NOMO-1 treated with dmso at 0.1 percent for 144 hours (cell line): ENCODE results near the gene TNFAIP8L1.
"Not testable (repeated sequence)": the region's sequence is repeated elsewhere in the genome, so short reads cannot be mapped to it uniquely, and the experiment has no call there.

Experiments
- DNase-seq: peaks from one replicate; lab custom pipeline; 2025; ENCODE audit not compliant: unreplicated experiment; lab: John Stamatoyannopoulos, UW

Gene TNFAIP8L1

DNA sequence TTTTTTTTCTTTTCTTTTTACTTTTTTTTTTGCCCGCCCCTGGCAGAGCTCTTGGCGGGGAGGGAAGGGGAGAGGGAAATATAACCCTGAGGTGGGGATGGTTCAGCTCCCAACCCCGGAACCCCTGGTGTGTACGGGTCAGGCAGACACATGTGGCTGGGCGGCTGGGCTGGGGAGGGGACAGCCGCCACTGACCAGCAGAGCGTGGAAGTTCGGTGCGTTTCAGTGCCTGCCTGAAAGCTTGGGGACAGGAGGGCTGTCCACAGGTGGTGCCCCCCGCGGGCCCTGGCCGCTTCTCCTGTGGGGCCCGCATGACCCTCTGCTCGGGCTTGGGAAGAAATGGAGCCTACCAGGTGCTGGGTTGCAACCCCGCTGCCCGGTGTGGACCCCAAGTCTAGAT is 36.0 kb downstream of the TNFAIP8L1 start:
- DNase-seq: no peak

DNA sequence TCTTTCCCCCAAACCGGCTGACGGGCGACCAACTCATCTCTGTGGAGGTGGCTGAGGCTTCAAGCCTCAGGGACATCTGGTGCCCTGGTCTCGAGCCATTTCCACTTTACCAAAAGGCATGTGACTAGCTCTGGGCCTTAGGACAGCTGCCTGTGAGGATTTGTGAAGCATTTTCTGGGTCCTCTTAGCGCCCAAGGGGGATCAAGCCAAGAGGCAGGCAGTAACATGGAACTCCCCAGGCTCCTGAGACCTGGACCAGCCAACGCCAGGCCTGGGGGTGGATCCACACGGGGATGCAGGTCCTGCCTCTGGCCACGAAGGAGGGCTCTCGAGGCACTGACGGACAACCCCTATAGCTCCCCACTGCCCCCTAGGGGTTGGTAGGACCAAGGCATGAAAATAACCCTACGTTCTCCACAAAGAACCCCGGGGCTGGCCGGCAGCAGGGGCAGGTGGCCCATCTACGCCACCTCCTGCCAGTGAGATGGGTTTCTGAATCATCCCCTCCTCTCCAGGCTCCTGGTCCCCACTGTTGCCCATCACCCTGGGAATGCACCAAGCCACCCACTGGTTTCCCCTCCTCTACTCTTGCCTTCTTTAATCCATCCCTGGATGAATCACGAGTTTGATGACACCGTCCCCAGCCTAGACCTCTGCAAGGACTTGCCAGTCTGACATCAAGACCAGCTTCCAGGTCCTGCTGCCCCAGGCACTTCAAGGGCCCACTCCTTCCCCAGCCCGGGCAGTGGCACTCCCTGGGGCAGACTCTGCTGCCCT is 37.8 kb downstream of the TNFAIP8L1 start:
- no peak for DNase-seq

DNA sequence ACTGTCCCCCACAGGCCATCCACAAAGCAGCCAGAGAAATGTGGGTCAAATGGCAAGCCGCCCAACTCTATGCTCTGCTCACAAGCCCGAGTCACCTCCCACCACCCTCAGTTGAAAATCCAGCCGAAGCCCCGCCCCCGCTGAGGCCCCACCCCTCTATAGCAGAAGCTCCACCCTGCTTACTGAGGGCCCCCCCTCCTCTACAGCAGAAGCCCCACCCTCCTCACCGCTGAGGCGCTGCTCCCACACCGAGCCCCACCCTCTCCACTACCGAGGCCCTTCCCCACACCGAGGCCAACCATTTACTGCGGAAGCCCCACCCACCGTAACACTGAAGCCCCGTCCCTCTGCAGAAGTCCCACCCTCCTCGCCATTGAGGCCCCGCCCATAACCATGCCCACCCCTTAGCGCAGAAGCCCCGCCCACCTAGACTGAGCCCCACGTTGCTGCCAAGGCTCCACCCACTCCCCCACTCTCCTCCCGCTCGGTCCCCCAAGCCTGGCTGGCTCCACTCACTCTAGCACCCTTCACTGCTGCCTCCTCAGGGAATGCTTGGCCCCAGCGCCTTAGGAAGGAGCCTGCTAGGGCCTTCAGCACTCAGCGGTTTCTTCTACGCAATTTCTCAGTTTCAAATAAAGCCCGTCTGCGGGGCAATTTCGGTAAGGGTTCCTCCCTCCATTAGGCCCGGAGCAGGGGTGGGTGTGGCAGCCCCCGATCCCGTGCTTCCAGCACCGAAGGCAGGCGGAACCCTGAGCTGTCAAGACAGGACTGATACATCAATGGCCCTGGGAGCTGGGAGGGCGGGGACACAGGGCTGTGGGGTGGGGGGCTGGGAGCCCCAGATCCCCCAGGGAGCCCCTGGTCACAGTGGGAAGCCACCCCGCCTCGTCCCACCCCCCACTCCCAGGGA is 39.8 kb downstream of the TNFAIP8L1 start:
- DNase-seq: no peak

GRCh38 chr19:4680021-4680420 is 40.7 kb downstream of the TNFAIP8L1 start:
- not testable (repeated sequence) for DNase-seq

DNA sequence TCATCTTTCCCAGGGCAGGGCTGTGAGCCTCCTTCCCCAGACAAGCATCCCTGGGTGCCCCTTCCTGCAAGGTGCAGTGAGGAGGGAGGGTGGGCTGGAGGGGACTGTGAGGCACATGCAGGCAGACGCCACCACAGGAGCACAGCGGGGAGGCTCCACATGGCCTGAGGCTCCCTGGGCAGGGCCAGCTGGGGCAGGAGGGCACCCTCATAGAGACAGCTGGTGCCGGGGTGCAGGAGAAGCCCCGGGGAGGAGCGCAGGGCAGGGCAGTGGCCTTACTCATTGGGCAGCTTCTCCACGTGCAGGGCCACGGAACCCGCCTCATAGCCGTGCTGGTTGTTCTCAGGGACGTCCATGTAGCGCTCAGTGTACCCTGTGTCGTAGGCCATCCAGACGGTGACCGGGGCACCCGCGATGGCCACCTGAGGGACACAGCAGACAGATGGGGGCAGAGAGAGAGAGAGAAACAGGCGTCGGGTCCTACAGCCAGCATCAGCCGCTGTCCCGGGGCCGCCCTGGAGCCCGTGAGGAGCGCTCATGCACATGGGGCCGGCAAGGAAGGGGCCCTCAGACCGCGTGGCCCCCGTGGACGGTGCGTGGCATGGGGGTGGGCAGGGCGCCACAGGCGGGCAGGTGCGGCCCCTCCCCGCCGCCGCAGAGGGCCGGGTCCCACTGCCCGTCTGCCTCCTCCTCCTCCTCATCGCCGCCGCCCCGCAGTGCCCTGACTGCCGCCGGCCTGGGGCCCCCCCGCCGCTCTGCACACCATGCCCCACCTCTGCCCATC is 43.3 kb downstream of the TNFAIP8L1 start:
- no peak for DNase-seq

DNA sequence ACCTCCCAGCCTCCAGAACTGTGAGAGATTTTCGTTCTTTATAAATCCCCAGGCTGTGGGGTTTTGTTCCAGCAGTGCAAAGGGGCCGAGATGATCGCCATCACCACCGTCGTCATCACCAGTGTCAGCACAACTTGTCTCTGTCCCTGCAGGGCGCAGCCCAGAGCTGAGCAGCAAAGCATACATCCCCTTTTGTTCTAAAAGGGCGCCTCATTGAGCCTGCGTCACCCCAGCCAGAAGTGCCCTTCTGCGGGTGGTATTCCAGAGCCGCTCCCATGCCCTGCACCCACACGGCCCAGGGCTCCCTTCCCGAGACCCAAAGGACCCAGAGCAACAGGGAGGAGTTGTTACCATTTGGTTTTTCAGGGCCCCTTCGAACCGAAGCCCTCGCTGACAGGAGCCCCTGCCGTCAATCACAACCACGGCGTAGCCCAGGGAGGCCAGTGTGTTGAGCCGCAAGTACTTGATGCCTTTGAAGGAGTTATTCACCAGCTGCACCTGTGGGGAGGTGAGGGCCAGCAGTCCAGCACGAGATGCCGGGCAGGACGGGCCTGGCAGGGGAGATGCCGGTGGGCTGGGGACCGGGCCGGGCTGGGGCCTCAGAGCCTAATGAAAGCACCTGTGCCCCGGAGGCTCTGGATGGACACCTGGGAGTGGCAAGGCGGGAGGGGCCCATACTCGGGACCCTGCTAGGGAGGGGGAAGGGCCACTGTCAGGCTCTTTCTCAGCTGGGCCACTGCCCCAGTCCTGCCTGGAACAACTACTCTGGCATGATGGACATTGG is 45.2 kb downstream of the TNFAIP8L1 start:
- DNase-seq: no peak

DNA sequence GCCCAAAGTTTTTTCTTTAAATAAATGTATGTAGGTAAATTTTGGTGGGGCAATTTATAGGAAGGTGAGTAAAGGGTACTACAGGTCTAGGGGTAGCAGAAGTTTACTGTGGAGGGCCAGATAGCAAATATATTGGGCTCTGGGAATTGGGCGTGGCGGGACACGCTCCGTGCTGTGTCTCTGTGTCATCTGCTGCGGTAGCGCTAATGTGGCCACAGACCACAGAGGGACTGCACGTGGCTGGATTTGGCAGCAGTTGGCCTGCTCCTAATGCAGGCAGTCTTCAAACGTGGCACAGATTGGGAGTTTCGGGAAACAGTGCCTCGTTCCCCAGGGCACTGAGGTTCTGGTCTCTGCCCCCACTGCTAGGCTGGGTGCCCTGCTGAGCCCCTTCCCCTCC is 47.4 kb downstream of the TNFAIP8L1 start:
- no peak for DNase-seq

GRCh38 chr19:4687396-4687795 is 48.1 kb downstream of the TNFAIP8L1 start:
- no peak for DNase-seq

GRCh38 chr19:4688587-4688986 is 49.3 kb downstream of the TNFAIP8L1 start:
- no peak for DNase-seq

GRCh38 chr19:4689403-4689802 is 50.1 kb downstream of the TNFAIP8L1 start:
- no peak for DNase-seq

DNA sequence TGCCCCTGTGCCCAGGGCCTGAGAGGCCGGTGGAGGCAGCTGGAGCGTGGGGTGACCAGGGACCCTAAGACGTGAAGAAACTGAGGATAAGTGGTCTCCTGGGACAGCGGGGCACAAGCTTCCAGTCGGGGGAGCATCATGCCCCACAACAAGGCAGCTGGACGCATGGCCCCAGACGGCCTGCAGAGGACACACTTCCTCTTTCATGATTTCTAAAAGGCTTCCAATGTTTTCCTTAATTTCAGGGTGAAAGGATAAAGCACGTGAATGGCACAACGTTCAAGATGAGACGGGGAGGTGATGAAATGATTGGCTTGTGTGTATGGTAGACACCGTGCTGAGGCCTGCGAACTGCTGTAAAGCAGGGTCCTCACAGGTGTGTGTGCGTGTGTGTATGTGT is 51.0 kb downstream of the TNFAIP8L1 start:
- no peak for DNase-seq

- no peak for DNase-seq
Observed at GRCh38 chr19:4691373-4691772, 52.1 kb downstream of the TNFAIP8L1 start.

DNA sequence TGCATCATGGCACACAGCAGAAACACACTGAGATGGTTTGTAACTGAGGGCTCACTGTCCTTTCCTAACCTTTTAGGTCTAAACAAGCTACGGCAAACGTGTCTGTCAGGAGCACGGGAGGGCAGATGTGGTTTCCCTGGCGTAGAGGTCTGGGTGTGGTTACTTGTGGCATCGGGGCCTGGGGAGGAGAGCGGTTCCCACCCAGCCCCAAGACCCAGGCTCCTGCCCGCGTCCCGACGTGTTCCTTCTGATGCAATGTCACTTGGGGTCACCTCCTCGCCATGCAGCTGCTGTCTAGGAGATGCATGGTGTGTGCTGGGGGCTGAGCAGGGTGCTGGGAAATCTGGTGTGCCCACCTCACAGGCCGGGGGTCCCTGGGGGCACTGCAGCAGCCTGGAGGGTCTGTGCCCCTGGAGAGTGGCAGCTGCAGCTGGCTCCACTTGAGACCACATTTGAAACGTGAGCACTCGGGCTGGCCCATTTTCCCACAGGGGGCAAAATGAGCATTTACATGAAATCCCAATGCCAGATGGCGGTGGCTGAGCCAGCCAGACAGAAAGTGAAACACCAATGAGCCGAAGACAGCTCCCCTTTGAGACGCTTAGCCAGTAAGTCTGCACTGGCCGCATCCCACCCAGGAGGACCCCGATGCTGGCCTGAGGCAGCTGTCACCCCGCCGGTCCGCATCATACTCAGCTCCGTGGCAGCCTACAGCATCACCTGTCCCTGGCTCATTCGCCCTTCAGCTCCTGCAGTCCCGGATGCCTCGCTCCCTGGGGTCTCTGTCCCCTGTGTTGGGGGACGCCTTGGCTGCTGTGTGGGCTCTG is 53.1 kb downstream of the TNFAIP8L1 start:
- no peak for DNase-seq

- DNase-seq: no peak
Observed at GRCh38 chr19:4693078-4693350, 53.7 kb downstream of the TNFAIP8L1 start.

DNA sequence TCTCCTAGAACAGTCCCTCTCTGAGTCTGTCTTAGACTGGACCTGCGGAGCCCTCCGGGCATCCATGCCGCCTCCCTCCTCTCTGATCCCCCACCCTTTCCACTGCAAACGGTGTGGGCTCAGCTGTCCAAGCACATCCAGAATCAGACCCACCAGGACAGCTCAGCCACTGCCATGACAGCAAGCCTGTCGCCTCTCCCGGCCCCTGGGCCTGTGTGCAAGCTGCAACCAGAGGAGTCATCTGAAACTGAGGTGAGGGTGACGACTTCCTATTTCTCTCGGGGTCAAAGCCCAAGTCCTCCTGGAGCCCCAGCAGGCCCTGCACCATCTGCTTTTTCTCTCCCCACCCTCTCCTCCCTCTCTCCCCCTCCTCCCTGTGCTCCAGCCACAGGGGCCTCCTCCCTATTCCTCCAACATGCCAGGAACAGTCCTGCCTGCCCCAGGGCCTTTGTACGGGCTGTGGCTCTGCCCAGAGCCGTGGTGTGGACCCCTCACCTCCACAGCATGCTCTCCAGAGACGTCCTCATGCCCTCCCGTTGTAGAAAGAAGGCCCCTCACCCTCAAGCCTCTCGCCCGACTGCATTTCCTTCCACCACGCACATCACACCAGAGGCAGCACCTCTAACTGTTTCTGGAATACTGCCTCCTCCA is 54.3 kb downstream of the TNFAIP8L1 start:
- no peak for DNase-seq

- DNase-seq: no peak
Observed at GRCh38 chr19:4694211-4694987, 55.1 kb downstream of the TNFAIP8L1 start.

- no peak for DNase-seq
Observed at GRCh38 chr19:4695224-4695731, 56.0 kb downstream of the TNFAIP8L1 start.

DNA sequence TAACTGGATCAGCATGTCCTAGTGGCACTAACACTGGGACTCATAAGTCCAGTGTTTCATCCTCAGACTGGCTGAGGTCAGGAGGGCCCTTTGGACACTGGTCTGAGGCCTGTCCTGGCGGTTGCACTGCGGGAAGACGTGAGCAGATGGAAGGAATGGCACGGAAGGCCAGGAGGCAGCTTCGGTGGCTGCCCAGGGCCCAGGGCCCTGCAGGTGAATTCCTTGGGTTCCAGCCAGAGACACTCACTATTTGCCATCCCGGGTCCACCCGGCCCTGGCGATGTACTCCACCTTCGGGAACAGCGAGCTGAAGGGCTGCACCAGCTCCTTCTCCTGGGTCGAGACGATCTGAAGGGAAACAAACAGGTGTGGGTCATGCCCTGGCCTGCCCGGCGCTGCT is 58.0 kb downstream of the TNFAIP8L1 start:
- DNase-seq: no peak
